Endothelial cell of umbilical vein (primary cell): ENCODE results near the gene SUFU. TPM values are rescaled to one million over a fixed set of nuclear protein-coding genes. Genes with fewer than 3 reads are reported as not detected.

Experiments
- BruUV-seq: library from RNA; stranded (reverse); fragments of 400-500 nt; replicated peaks from 2 replicates; lab custom pipeline; 2021; lab: Mats Ljungman, UMichigan
- CTCF ChIA-PET: fragments of 300-600, 350-600 bp; sonication (Branson Sonifier 250); formaldehyde crosslinking; loops from one replicate; lab custom pipeline; 2021; ENCODE audit warnings: antibody characterized with exemption, inconsistent platforms; lab: Charles Lee
- POLR2A ChIA-PET: fragments of 300-600, 350-600 bp; sonication (Branson Sonifier 250); formaldehyde crosslinking; loops from one replicate; lab custom pipeline; 2021; ENCODE audit warnings: antibody characterized with exemption, inconsistent platforms; lab: Charles Lee
- DNase-seq: peaks from one replicate; pipeline ENCODE4 v3.0.0-alpha.2; 2011; ENCODE audit warnings: low read depth, low spot score
- FAIRE-seq: peaks from 2 replicates; lab custom pipeline; 2011; peaks lifted over from hg19 to GRCh38; lab: Jason Lieb, UNC
- H2AFZ ChIP-seq: 2 replicates; pipeline ENCODE4 v1.6.0; 2012; ENCODE audit warnings: low read depth, low read length, control low read depth, inconsistent platforms
- H3K27ac ChIP-seq: 2 replicates; pipeline ENCODE4 v1.5.1; 2011; ENCODE audit warnings: low read depth, mild to moderate bottlenecking, control low read depth, low read length, moderate library complexity; ENCODE audit not compliant: insufficient read depth
- H3K27me3 ChIP-seq, 2 experiments: 2 replicates each; pipeline versions ENCODE4 v1.6.0 to v1.6.1; 2011; ENCODE audit warnings: low read length in 2 of 2, mixed read lengths in 1 of 2; ENCODE audit not compliant: control insufficient read depth in 2 of 2, insufficient read depth in 2 of 2
- H3K36me3 ChIP-seq, 2 experiments: 2 replicates in 1 of 2; 3 replicates in 1 of 2; pipeline ENCODE4 v1.5.1; 2011; ENCODE audit warnings: low read length in 2 of 2, mild to moderate bottlenecking in 1 of 2, moderate library complexity in 1 of 2; ENCODE audit not compliant: control insufficient read depth in 2 of 2, insufficient read depth in 2 of 2; ENCODE audit errors: extremely low read depth in 1 of 2
- H3K4me1 ChIP-seq: 3 replicates; pipeline ENCODE4 v1.5.1; 2011; ENCODE audit warnings: mild to moderate bottlenecking, low read length; ENCODE audit not compliant: control insufficient read depth, insufficient read depth; ENCODE audit errors: extremely low read depth
- H3K4me2 ChIP-seq: 2 replicates; pipeline ENCODE4 v1.6.1; 2011; ENCODE audit warnings: low read length, control low read depth, mixed read lengths; ENCODE audit not compliant: insufficient read depth
- H3K4me3 ChIP-seq, 3 experiments: fragments of 200-600 bp in 1 of 3; sonication (generic), shearing (Covaris generic) in 1 of 3; replicated peaks in 1 of 3; 2 replicates each; pipeline ENCODE4 v1.5.1; 2011 to 2016; ENCODE audit warnings: control low read depth in 3 of 3, low read length in 3 of 3, mild to moderate bottlenecking in 2 of 3, inconsistent platforms in 1 of 3, low read depth in 1 of 3, moderate library complexity in 1 of 3; ENCODE audit not compliant: insufficient read depth in 1 of 3
- H3K79me2 ChIP-seq: 2 replicates; pipeline ENCODE4 v1.6.0; 2012; ENCODE audit warnings: low read length, inconsistent platforms; ENCODE audit not compliant: control insufficient read depth, insufficient read depth
- H3K9ac ChIP-seq: replicated peaks from 2 replicates; pipeline ENCODE3; 2011; ENCODE audit warnings: low read length, control low read depth; ENCODE audit not compliant: insufficient read depth; ENCODE audit errors: extremely low read depth
- H3K9me1 ChIP-seq: replicated peaks from 3 replicates; pipeline ENCODE4 v1.6.0; 2011; ENCODE audit warnings: mild to moderate bottlenecking, low read length; ENCODE audit not compliant: control insufficient read depth, insufficient read depth; ENCODE audit errors: extremely low read depth
- H3K9me3 ChIP-seq: replicated peaks from 2 replicates; pipeline ENCODE4 v1.5.1; 2012; ENCODE audit warnings: low read length, inconsistent platforms; ENCODE audit not compliant: control insufficient read depth, insufficient read depth
- H4K20me1 ChIP-seq: replicated peaks from 2 replicates; pipeline ENCODE3; 2011; ENCODE audit warnings: mild to moderate bottlenecking, low read length; ENCODE audit not compliant: control insufficient read depth, insufficient read depth; ENCODE audit errors: extremely low read depth
- EZH2 ChIP-seq: IDR thresholded peaks from 2 replicates; pipeline ENCODE4 v1.6.1; 2012; ENCODE audit warnings: borderline replicate concordance, low read depth, mild to moderate bottlenecking, moderate library complexity, low read length, inconsistent platforms; ENCODE audit not compliant: severe bottlenecking
- FOS ChIP-seq: IDR thresholded peaks from 2 replicates; pipeline ENCODE4 v1.6.1; 2011; ENCODE audit warnings: mild to moderate bottlenecking, low read length, moderate library complexity, borderline replicate concordance; ENCODE audit not compliant: insufficient read depth
- GATA2 ChIP-seq: IDR thresholded peaks from 2 replicates; pipeline ENCODE4 v1.7.0; 2011; ENCODE audit warnings: low read depth, mild to moderate bottlenecking, moderate library complexity, mixed read lengths, low read length; ENCODE audit not compliant: insufficient read length, insufficient read depth
- JUN ChIP-seq: IDR thresholded peaks from 2 replicates; pipeline ENCODE4 v1.6.1; 2011; ENCODE audit warnings: borderline replicate concordance, low read depth; ENCODE audit not compliant: insufficient read length, insufficient read depth
- MYC ChIP-seq: IDR thresholded peaks from one replicate; pipeline ENCODE4 v1.6.1; 2011; ENCODE audit warnings: mild to moderate bottlenecking, low read depth, low read length
- POLR2A ChIP-seq: IDR thresholded peaks from 2 replicates; pipeline ENCODE4 v1.6.1; 2012; ENCODE audit warnings: low read depth, mild to moderate bottlenecking, control low read depth, low read length
- POLR2AphosphoS5 ChIP-seq: IDR thresholded peaks from 2 replicates; pipeline ENCODE4 v1.6.1; 2012; ENCODE audit warnings: low read depth, mild to moderate bottlenecking, control low read depth, low read length, moderate library complexity; ENCODE audit not compliant: insufficient read depth
- dilution Hi-C: fragments of 300-500 bp; cut with MboI; formaldehyde crosslinking; loops from one replicate; pipeline ENCODE4 v1.15.0; 2019; ENCODE audit warnings: low sequenced_read_pairs; ENCODE audit not compliant: extremely low pct_ligation_motif_present
- intact Hi-C: fragments of 100-400 bp; cut with micrococcal nuclease; formaldehyde crosslinking; loops from one replicate; pipeline ENCODE4 v1.10.0; 2022
- polyA plus RNA-seq, 4 experiments: library from polyadenylated mRNA; depleted of rRNA in 3 of 4; stranded (reverse) in 3 of 4; unstranded in 1 of 4; fragments of >200 nt; gene quantifications; 2 replicates each; pipeline versions ENCODE4 v1.2.1 to v1.2.3, GENCODE V29; 2011 to 2012; ENCODE audit warnings: missing spikeins in 1 of 4
- total RNA-seq: library from RNA; stranded (reverse); gene quantifications from 2 replicates; pipeline ENCODE4 v1.2.3, GENCODE V29; 2021
- TF ChIP-seq, protein P1 (sequence below), 2 donors: IDR thresholded peaks; 1 replicate in 1 of 2; 2 replicates in 1 of 2; pipeline ENCODE4 v1.5.1; 2011; ENCODE audit warnings: low read length in 2 of 2, mild to moderate bottlenecking in 2 of 2, moderate library complexity in 2 of 2, control low read depth in 1 of 2, inconsistent platforms in 1 of 2, low read depth in 1 of 2; ENCODE audit not compliant: insufficient read depth in 1 of 2; ENCODE audit errors: extremely low read depth in 1 of 2
- TF ChIP-seq, protein P2 (sequence below): IDR thresholded peaks from 2 replicates; pipeline ENCODE4 v1.6.1; 2011; ENCODE audit not compliant: insufficient read depth, insufficient read length

Gene SUFU
- total and polyA plus RNA-seq, 2 donors (not counting 3 experiments of a cell fraction or from before 2014, with no cell fraction given): 10.1 to 16.3 TPM

DNA sequence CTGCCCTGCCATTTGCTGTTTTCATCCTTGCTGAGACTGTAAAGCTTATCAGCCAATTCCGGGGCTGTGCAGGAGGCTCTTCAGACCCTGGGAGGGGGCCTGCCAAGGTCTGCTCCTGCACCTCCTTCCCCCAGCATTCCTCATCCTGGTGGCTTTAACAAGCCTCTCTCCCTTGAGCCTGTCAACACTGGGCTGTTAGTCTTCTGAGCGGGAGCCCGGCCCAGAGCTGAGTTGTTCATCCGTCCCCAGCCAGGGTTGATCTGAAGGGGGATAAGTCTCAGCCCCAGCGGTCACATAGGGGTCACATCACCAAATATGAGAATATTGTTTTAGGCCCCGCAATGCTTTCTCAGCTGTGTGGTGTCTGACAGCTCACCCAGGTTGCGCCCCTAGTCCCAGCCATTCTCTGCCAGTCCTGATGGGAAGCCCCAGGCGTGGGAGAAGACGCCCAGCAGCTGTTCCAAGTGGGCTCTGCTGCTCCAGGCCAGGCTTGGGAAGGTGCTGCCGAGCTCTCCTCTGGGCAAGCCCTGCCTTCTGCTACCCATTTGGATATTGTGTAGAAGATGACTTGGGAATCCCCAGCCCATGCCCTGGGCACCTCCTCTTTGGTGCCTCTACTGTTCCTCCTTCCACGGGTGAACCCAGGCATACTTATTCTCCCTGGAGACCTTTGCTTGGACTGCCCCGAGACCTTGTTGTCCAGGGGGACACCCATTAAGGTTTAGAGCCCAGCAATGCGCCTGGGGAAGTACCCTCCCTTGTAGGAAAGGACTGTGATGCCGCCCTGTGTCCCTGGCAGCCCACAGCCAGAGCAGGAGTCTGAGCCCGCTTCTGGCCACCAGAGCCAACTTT, 117.0 kb downstream of the SUFU start:
- Histone ChIP-seq H2AFZ (peak overlapping the region; percentile 16), H3K4me1 (peaks cover 33% of the 10 kb centered on the region), H3K4me2 (no peak overlapping the region), H3K27ac (peak overlapping the region; percentile 58), H3K4me3 (no peak overlapping the region), H3K9me1 (no peaks in the 10 kb centered on the region), H3K9ac (peak overlapping the region; percentile 38), H3K9me3 (no peaks in the 10 kb centered on the region), H3K79me2 (no peaks in the 10 kb centered on the region), H3K27me3 (no peaks in the 10 kb centered on the region), H4K20me1 (no peaks in the 10 kb centered on the region), H3K36me3 (peaks cover 0 to 8% of the 10 kb centered on the region in 2 experiments)
- DNase-seq (peak; percentile 51), FAIRE-seq (peak; percentile 38)
- TF ChIP-seq GATA2 (no peak), POLR2AphosphoS5 (peak; percentile 7)
- POLR2A ChIA-PET: interaction anchor here (0.9 to 1.3 kb wide), 4 partner anchors 13 to 25 kb away, joined by 3 to 4 read pairs (median 4); no protein-coding TSS in a partner anchor
- dilution Hi-C loops: no loop called here
- intact Hi-C loops: loop anchor here (1.0 kb wide), 1 partner anchor 7 kb away; no protein-coding TSS in a partner anchor
- CTCF ChIA-PET: interaction anchor here (0.7 to 2.1 kb wide), 9 partner anchors 9 to 117 kb away, joined by 3 to 9 read pairs (median 4); partner anchors contain the start of genes SUFU and TRIM8
- BruUV-seq: no TSS peak

DNA sequence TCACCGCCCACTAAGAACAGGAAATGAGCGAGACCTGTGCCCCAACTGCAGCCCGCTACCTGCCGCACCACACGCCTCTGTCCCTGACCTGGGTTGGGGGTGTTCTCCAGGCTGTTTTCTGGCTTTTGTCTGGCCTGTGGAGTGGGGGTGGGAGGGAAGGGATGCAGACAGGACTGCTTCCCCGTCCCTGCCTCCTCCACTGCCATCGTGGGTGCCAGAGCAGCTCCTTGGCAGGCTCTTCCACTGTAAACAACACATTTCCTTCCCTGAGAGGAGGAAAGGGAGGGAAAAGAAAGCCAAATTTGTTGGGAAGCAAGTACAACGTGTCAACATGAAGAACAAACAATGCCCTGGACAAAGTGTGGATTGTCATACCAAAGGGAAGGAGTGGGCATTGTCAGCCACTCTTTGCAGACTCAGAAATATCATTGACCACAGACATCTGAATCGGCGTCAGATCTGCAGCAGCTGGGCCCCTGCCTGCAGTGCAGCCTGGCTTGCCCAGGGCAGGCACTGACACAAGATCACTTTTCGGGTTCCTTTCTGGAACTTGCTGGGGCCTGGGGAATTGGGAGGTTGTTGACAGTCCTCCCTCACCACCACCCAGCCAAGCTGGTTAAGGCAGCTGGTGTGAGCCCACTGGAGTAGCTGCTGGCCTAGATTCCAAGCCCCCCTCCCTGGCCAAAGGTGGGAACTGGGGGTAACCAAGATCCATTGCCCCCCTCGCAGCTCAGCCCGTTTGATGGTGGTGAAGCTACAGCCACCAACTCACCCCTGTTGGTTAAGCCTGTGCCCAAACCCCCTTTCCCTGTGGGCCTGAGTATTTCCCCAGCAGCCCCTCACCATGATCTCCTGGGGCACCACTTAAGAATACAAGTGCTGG, 117.9 kb downstream of the SUFU start:
- peaks cover 26% of the 10 kb centered on the region for H3K4me1 ChIP-seq
- dilution Hi-C loops (no loop called here), intact Hi-C loops (no loop called here)
- no peaks in the 10 kb centered on the region for H4K20me1 ChIP-seq
- peak; percentile 59 for DNase-seq
- BruUV-seq: no TSS peak
- FAIRE-seq: peak; percentile 90
- no peaks in the 10 kb centered on the region for H3K79me2 ChIP-seq
- CTCF ChIA-PET: interaction anchor here (1.0 to 2.0 kb wide), 8 partner anchors 8 to 118 kb away, joined by 3 to 9 read pairs (median 4); partner anchors contain the start of genes SUFU and TRIM8
- TF ChIP-seq GATA2: no peak
- no peak for TF ChIP-seq POLR2A
- no peak for TF ChIP-seq JUN
- TF ChIP-seq FOS: no peak
- TF ChIP-seq, protein P1, sequence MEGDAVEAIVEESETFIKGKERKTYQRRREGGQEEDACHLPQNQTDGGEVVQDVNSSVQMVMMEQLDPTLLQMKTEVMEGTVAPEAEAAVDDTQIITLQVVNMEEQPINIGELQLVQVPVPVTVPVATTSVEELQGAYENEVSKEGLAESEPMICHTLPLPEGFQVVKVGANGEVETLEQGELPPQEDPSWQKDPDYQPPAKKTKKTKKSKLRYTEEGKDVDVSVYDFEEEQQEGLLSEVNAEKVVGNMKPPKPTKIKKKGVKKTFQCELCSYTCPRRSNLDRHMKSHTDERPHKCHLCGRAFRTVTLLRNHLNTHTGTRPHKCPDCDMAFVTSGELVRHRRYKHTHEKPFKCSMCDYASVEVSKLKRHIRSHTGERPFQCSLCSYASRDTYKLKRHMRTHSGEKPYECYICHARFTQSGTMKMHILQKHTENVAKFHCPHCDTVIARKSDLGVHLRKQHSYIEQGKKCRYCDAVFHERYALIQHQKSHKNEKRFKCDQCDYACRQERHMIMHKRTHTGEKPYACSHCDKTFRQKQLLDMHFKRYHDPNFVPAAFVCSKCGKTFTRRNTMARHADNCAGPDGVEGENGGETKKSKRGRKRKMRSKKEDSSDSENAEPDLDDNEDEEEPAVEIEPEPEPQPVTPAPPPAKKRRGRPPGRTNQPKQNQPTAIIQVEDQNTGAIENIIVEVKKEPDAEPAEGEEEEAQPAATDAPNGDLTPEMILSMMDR (IDR thresholded peaks at IDR 0.05; ENCODE audit: extremely low read depth in 1 of 2, insufficient read depth in 1 of 2, low read depth in 1 of 2, low read length in 2 of 2): no peak
- no peak for TF ChIP-seq POLR2AphosphoS5
- TF ChIP-seq MYC: no peak
- TF ChIP-seq, protein P2, sequence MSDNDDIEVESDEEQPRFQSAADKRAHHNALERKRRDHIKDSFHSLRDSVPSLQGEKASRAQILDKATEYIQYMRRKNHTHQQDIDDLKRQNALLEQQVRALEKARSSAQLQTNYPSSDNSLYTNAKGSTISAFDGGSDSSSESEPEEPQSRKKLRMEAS: no peak
- no peak for TF ChIP-seq EZH2
- no peaks in the 10 kb centered on the region for H3K9me1 ChIP-seq
- H3K4me2 ChIP-seq: no peak overlapping the region
- H3K36me3 ChIP-seq: peaks cover 0 to 8% of the 10 kb centered on the region in 2 experiments
- POLR2A ChIA-PET: interaction anchor here (0.9 to 1.1 kb wide), 2 partner anchors 24 to 25 kb away, joined by 3 to 4 read pairs; no protein-coding TSS in a partner anchor
- H3K9me3 ChIP-seq: no peaks in the 10 kb centered on the region
- peak overlapping the region; percentile 38 for H3K9ac ChIP-seq
- H2AFZ ChIP-seq: peak overlapping the region; percentile 16
- no peak overlapping the region for H3K4me3 ChIP-seq
- H3K27me3 ChIP-seq: no peaks in the 10 kb centered on the region
- peak overlapping the region; percentile 58 for H3K27ac ChIP-seq
